ENCODE measurements around the gene PLCH1. TPM values are rescaled to one million over a fixed set of nuclear protein-coding genes. Genes with fewer than 3 reads are reported as not detected.

Gene PLCH1
- total RNA-seq, 1 experiment from 2014 or later: 4.1 TPM

DNA sequence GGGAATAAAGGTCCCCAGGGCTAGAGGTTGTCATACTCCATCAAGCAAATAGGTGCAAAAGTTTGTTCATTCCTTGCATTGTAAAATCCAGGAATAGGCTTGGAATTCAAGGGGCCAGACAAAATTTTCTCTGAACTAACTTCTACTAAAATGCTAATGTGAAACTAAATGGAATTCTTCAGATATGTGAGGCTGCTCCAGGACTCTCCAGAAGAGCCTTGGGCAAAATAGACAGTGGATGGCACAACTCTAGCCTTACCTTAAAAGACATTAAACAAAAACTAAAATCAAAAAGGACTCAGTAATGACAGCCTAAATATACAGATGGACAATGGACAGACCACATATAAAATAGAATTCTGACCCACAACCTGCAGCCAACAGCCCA lies 320.6 kb downstream of the PLCH1 start:
- Histone ChIP-seq H3K27me3 (ENCODE audit: low read length) (no peaks in the 10 kb centered on the region), H3K4me2 (ENCODE audit: low read length) (no peak overlapping the region), H3K9me2 (replicated peaks; ENCODE audit: low read length) (no peaks in the 10 kb centered on the region), H3K4me1 (ENCODE audit: insufficient read depth, low read length) (peaks cover 9% of the 10 kb centered on the region; the same call in 1 of the 2 replicates), H3K4me3 (ENCODE audit: low read length) (no peak overlapping the region), H3K27ac (ENCODE audit: low read length) (no peak overlapping the region), H4K20me1 (ENCODE audit: low read length) (no peaks in the 10 kb centered on the region), H3F3A (ENCODE audit: low read length, unreplicated experiment) (no peaks in the 10 kb centered on the region), H3K9me3 (ENCODE audit: low read length) (peaks cover 3% of the 10 kb centered on the region; the same call in 1 of the 2 replicates), H3K9ac (ENCODE audit: low read length) (no peak overlapping the region), H3K79me2 (ENCODE audit: low read length) (no peaks in the 10 kb centered on the region), H2AFZ (ENCODE audit: low read length) (no peak overlapping the region), H3K36me3 (ENCODE audit: low read depth, low read length) (no peaks in the 10 kb centered on the region)
- TF ChIP-seq, protein P1, sequence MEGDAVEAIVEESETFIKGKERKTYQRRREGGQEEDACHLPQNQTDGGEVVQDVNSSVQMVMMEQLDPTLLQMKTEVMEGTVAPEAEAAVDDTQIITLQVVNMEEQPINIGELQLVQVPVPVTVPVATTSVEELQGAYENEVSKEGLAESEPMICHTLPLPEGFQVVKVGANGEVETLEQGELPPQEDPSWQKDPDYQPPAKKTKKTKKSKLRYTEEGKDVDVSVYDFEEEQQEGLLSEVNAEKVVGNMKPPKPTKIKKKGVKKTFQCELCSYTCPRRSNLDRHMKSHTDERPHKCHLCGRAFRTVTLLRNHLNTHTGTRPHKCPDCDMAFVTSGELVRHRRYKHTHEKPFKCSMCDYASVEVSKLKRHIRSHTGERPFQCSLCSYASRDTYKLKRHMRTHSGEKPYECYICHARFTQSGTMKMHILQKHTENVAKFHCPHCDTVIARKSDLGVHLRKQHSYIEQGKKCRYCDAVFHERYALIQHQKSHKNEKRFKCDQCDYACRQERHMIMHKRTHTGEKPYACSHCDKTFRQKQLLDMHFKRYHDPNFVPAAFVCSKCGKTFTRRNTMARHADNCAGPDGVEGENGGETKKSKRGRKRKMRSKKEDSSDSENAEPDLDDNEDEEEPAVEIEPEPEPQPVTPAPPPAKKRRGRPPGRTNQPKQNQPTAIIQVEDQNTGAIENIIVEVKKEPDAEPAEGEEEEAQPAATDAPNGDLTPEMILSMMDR (conservative IDR thresholded peaks at IDR 0.05; ENCODE audit: low read depth, low read length): no peak
- TF ChIP-seq EZH2 (IDR thresholded peaks at IDR 0.05; ENCODE audit: low read length, unreplicated experiment): no peak
- no peak for TF ChIP-seq EZH2phosphoT487 (IDR thresholded peaks at IDR 0.05; ENCODE audit: borderline replicate concordance, low read length)
- intact Hi-C loops (cut with micrococcal nuclease): no loop called here
- DNase-seq (no peak), ATAC-seq (no peak)
- ChIA-PET POLR2A (ENCODE audit: unreplicated experiment) (no interaction called here), CTCF (no interaction called here)
- BruUV-seq (replicated peaks): no TSS peak

DNA sequence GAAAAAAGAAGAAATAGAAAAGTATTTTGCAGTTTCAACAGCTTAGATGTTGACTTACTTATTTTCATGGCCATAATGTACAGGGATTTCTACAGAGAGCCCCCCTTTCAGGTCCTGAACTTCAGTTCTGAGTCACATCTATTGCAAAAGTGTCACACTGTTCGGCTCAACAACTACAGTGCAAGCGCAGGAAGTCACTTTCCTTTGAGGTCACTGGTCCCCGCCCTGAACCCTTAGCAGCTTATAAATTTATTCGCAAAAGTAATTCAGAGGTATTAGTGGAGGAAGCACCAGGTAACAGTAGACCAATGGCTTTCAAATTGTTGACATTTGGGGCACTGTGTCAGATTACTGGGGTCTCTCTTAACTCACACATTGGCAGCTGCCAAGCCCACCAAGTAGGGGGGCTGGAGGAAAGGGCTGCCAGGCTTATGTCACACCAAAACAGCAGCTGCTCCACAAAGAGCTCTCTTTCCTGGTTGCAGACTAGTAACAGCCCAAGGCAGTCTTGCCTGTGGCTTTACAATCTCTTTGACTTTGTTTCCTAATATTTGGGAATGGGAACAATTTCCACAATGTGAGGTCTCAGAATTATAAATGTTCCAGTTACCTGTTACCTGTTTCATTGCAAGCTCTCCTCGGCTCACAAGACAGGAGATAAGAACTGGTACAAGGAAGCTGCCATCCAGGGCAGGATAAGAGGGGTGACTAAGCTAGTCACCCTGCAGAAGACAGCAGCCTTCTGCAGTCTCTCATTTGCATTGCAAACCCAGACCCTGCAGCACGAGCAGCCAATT lies 321.1 kb downstream of the PLCH1 start:
- DNase-seq: peak; percentile 13
- no peak for TF ChIP-seq EZH2 (IDR thresholded peaks at IDR 0.05; ENCODE audit: low read length, unreplicated experiment)
- TF ChIP-seq, protein P1 (conservative IDR thresholded peaks at IDR 0.05; ENCODE audit: low read depth, low read length): no peak
- TF ChIP-seq EZH2phosphoT487 (IDR thresholded peaks at IDR 0.05; ENCODE audit: borderline replicate concordance, low read length): no peak
- H3K9ac ChIP-seq (ENCODE audit: low read length): no peak overlapping the region
- intact Hi-C loops (cut with micrococcal nuclease): no loop called here
- BruUV-seq (replicated peaks): no TSS peak
- no peaks in the 10 kb centered on the region for H3F3A ChIP-seq (ENCODE audit: low read length, unreplicated experiment)
- H3K9me2 ChIP-seq (replicated peaks; ENCODE audit: low read length): no peaks in the 10 kb centered on the region
- H3K36me3 ChIP-seq (ENCODE audit: low read depth, low read length): no peaks in the 10 kb centered on the region
- no peaks in the 10 kb centered on the region for H4K20me1 ChIP-seq (ENCODE audit: low read length)
- ChIA-PET POLR2A (ENCODE audit: unreplicated experiment) (no interaction called here), CTCF (no interaction called here)
- H3K4me3 ChIP-seq (ENCODE audit: low read length): no peak overlapping the region
- H2AFZ ChIP-seq (ENCODE audit: low read length): no peak overlapping the region
- no peaks in the 10 kb centered on the region for H3K79me2 ChIP-seq (ENCODE audit: low read length)
- H3K27ac ChIP-seq (ENCODE audit: low read length): no peak overlapping the region
- peaks cover 3% of the 10 kb centered on the region; the same call in 1 of the 2 replicates for H3K9me3 ChIP-seq (ENCODE audit: low read length)
- peaks cover 4% of the 10 kb centered on the region; the same call in 1 of the 2 replicates for H3K4me1 ChIP-seq (ENCODE audit: insufficient read depth, low read length)
- no peaks in the 10 kb centered on the region for H3K27me3 ChIP-seq (ENCODE audit: low read length)
- H3K4me2 ChIP-seq (ENCODE audit: low read length): no peak overlapping the region
- ATAC-seq: no peak

DNA sequence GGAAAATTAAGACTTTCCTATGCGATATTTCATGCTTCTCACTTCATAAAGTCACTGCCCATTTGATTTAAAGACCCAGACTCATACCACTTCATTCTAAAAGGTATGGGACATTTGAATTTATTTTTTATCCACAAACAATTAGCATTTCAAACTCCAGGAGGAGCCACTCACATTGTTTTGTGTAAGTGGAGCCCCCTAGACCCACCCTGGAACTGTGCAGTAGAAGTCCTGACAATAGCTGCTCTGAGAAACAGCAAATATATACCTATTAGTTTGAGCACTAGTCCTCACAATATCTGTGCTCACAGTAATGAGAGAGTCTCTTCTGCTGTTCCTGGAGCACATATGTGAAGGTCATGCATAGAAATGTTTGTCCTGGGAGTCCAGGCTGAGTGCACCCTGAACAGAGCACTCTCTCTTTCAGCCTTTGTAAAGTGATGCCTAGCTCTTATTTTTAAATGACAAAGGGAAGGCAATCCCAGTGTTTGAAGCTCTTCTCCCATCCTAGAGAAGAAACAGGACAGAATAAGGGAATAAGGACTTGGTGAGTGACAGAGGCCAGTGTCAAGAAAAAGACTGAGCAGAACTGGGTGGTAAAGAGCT lies 323.9 kb downstream of the PLCH1 start:
- Histone ChIP-seq H3K36me3 (ENCODE audit: low read depth, low read length) (no peaks in the 10 kb centered on the region), H3K9me2 (replicated peaks; ENCODE audit: low read length) (no peaks in the 10 kb centered on the region), H3K27ac (ENCODE audit: low read length) (no peak overlapping the region), H3K4me3 (ENCODE audit: low read length) (no peak overlapping the region), H3K4me2 (ENCODE audit: low read length) (no peak overlapping the region), H3K4me1 (ENCODE audit: insufficient read depth, low read length) (peaks cover 24% of the 10 kb centered on the region), H3K9me3 (ENCODE audit: low read length) (no peaks in the 10 kb centered on the region), H3K9ac (ENCODE audit: low read length) (no peak overlapping the region), H4K20me1 (ENCODE audit: low read length) (no peaks in the 10 kb centered on the region), H2AFZ (ENCODE audit: low read length) (no peak overlapping the region), H3K27me3 (ENCODE audit: low read length) (no peaks in the 10 kb centered on the region), H3K79me2 (ENCODE audit: low read length) (no peaks in the 10 kb centered on the region), H3F3A (ENCODE audit: low read length, unreplicated experiment) (no peaks in the 10 kb centered on the region)
- intact Hi-C loops (cut with micrococcal nuclease): no loop called here
- CTCF ChIA-PET: no interaction called here
- BruUV-seq (replicated peaks): no TSS peak
- POLR2A ChIA-PET (ENCODE audit: unreplicated experiment): no interaction called here
- ATAC-seq (no peak), DNase-seq (no peak)
- TF ChIP-seq, protein P1 (conservative IDR thresholded peaks at IDR 0.05; ENCODE audit: low read depth, low read length): peak; percentile 25; the same call in 1 of the 2 replicates
- no peak for TF ChIP-seq EZH2 (IDR thresholded peaks at IDR 0.05; ENCODE audit: low read length, unreplicated experiment)
- no peak for TF ChIP-seq EZH2phosphoT487 (IDR thresholded peaks at IDR 0.05; ENCODE audit: borderline replicate concordance, low read length)
